ENCODE results near the gene CNNM1.

The CNNM1 gene

GRCh38 chr10:99375426-99375825, 46.3 kb downstream of the CNNM1 start:
- no peak for DNase-seq

- no peak for DNase-seq
Observed at GRCh38 chr10:99382176-99382575, 53.0 kb downstream of the CNNM1 start.

GRCh38 chr10:99387071-99387470, 57.9 kb downstream of the CNNM1 start:
- no peak for DNase-seq

GRCh38 chr10:99387541-99387940, 58.4 kb downstream of the CNNM1 start:
- DNase-seq = no peak

- no peak for DNase-seq
Observed at GRCh38 chr10:99389729-99390480, 60.7 kb downstream of the CNNM1 start.

GRCh38 chr10:99391346-99391745, 62.2 kb downstream of the CNNM1 start:
- no peak for DNase-seq

- DNase-seq = no peak
Observed at GRCh38 chr10:99393036-99393435, 63.9 kb downstream of the CNNM1 start.

GRCh38 chr10:99393683-99394082, 64.5 kb downstream of the CNNM1 start:
- DNase-seq = no peak

GRCh38 chr10:99394256-99394655, 65.1 kb downstream of the CNNM1 start:
- no peak for DNase-seq

GRCh38 chr10:99394761-99395386, 65.7 kb downstream of the CNNM1 start:
- no peak for DNase-seq

GRCh38 chr10:99395750-99396445, 66.7 kb downstream of the CNNM1 start:
- peak; percentile 61 for DNase-seq

GRCh38 chr10:99396471-99396870, 67.3 kb downstream of the CNNM1 start:
- no peak for DNase-seq

- DNase-seq = no peak
Observed at GRCh38 chr10:99399664-99400063, 70.5 kb downstream of the CNNM1 start.

- DNase-seq = no peak
Observed at GRCh38 chr10:99403674-99404073, 74.5 kb downstream of the CNNM1 start.

- no peak for DNase-seq
Observed at GRCh38 chr10:99406149-99406548, 77.0 kb downstream of the CNNM1 start.

GRCh38 chr10:99410146-99410545, 81.0 kb downstream of the CNNM1 start:
- DNase-seq = no peak

- no peak for DNase-seq
Observed at GRCh38 chr10:99410876-99411275, 81.7 kb downstream of the CNNM1 start.

GRCh38 chr10:99411546-99411945, 82.4 kb downstream of the CNNM1 start:
- DNase-seq = no peak

- no peak for DNase-seq
Observed at GRCh38 chr10:99412099-99412498, 82.9 kb downstream of the CNNM1 start.

GRCh38 chr10:99418910-99419624, 89.9 kb downstream of the CNNM1 start:
- no peak for DNase-seq

GRCh38 chr10:99419688-99420087, 90.5 kb downstream of the CNNM1 start:
- DNase-seq = no peak

- no peak for DNase-seq
Observed at GRCh38 chr10:99421233-99421739, 92.1 kb downstream of the CNNM1 start.

- no peak for DNase-seq
Observed at GRCh38 chr10:99422529-99423096, 93.5 kb downstream of the CNNM1 start.
